Measurements from ENCODE around the gene VAV3. TPM values are rescaled to one million over a fixed set of nuclear protein-coding genes. Genes with fewer than 3 reads are reported as not detected.

Gene VAV3
- polyA plus RNA-seq, 1 donor: 18.3 TPM

GRCh38 chr1:107919953-107920352 lies 45.0 kb downstream of the VAV3 start:
- Histone ChIP-seq H3K27ac (ENCODE audit: low read length) (no peak overlapping the region), H3K4me1 (ENCODE audit: control insufficient read depth, insufficient read depth, low read length) (no peaks in the 10 kb centered on the region), H3K27me3 (ENCODE audit: control insufficient read depth, insufficient read depth, low read length) (no peaks in the 10 kb centered on the region), H3K4me3 (ENCODE audit: low read length) (no peak overlapping the region), H3K9me3 (ENCODE audit: control insufficient read depth, low read depth, low read length) (no peaks in the 10 kb centered on the region), H3K36me3 (ENCODE audit: control insufficient read depth, insufficient read depth, low read length) (no peaks in the 10 kb centered on the region)
- 100% methylated on average over 1 of the region's 4 CpGs for WGBS (ENCODE audit: insufficient coverage, low lambda C conversion rate)
- no peak for DNase-seq

DNA sequence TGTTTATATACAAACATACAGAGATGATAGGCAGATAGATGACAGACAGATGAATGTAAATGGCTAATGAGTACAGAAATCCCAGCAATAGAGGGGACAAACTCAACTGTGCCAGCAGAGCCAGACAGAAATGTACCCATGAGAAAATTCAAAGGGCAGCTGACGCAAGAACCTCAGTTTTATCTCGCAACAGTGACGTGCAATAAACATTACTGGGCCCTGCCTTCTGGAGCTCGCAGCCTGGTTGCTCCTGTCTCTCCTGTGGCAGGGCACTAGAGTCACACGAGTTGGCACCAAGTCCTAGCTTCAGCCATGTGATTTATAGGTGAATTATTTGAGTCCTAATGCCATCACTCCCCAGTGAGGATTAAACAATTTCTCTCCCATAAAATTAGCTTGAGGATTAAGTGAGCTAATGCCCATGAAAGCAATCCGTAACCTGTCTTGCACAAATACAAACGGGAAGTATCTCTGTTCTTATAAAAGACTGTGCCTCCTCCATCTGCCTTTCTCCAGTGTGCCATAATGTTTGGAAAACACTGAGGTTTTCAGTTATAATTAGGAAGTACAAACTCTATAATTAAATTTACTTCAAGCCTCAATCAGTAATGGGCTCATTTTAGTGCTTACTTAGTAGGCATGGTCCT lies 50.7 kb downstream of the VAV3 start:
- WGBS (ENCODE audit: insufficient coverage, low lambda C conversion rate): no CpG with 5 or more reads among the region's 7 CpGs

GRCh38 chr1:107912656-107913055 lies 52.3 kb downstream of the VAV3 start:
- WGBS (ENCODE audit: insufficient coverage, low lambda C conversion rate): no CpG with 5 or more reads among the region's 1 CpG
- no peaks in the 10 kb centered on the region for H3K36me3 ChIP-seq (ENCODE audit: control insufficient read depth, insufficient read depth, low read length)

More for the DNA sequence above, 50.7 kb downstream of the VAV3 start:
- Histone ChIP-seq H3K4me1 (ENCODE audit: control insufficient read depth, insufficient read depth, low read length) (no peaks in the 10 kb centered on the region), H3K9me3 (ENCODE audit: control insufficient read depth, low read depth, low read length) (no peaks in the 10 kb centered on the region), H3K27ac (ENCODE audit: low read length) (no peak overlapping the region), H3K36me3 (ENCODE audit: control insufficient read depth, insufficient read depth, low read length) (no peaks in the 10 kb centered on the region), H3K4me3 (ENCODE audit: low read length) (no peak overlapping the region), H3K27me3 (ENCODE audit: control insufficient read depth, insufficient read depth, low read length) (no peaks in the 10 kb centered on the region)
- peak; percentile 29 to 40 for DNase-seq

GRCh38 chr1:107900090-107900945 lies 64.7 kb downstream of the VAV3 start:
- Histone ChIP-seq H3K27me3 (ENCODE audit: control insufficient read depth, insufficient read depth, low read length) (peaks cover 2% of the 10 kb centered on the region), H3K4me1 (ENCODE audit: control insufficient read depth, insufficient read depth, low read length) (no peaks in the 10 kb centered on the region)
- WGBS (ENCODE audit: insufficient coverage, low lambda C conversion rate): 78% methylated on average over 4 of the region's 6 CpGs

More at GRCh38 chr1:107912656-107913055, 52.3 kb downstream of the VAV3 start:
- DNase-seq: no peak
- Histone ChIP-seq H3K9me3 (ENCODE audit: control insufficient read depth, low read depth, low read length) (no peaks in the 10 kb centered on the region), H3K4me3 (ENCODE audit: low read length) (no peak overlapping the region), H3K4me1 (ENCODE audit: control insufficient read depth, insufficient read depth, low read length) (no peaks in the 10 kb centered on the region), H3K27me3 (ENCODE audit: control insufficient read depth, insufficient read depth, low read length) (no peaks in the 10 kb centered on the region), H3K27ac (ENCODE audit: low read length) (no peak overlapping the region)

GRCh38 chr1:107899655-107900054 lies 65.3 kb downstream of the VAV3 start:
- no peaks in the 10 kb centered on the region for H3K4me1 ChIP-seq (ENCODE audit: control insufficient read depth, insufficient read depth, low read length)
- H3K36me3 ChIP-seq (ENCODE audit: control insufficient read depth, insufficient read depth, low read length): no peaks in the 10 kb centered on the region
- no peak overlapping the region for H3K4me3 ChIP-seq (ENCODE audit: low read length)
- no peaks in the 10 kb centered on the region for H3K9me3 ChIP-seq (ENCODE audit: control insufficient read depth, low read depth, low read length)
- DNase-seq: no peak
- 90% methylated on average over 2 of the region's 2 CpGs for WGBS (ENCODE audit: insufficient coverage, low lambda C conversion rate)
- no peak overlapping the region for H3K27ac ChIP-seq (ENCODE audit: low read length)
- peaks cover 2% of the 10 kb centered on the region for H3K27me3 ChIP-seq (ENCODE audit: control insufficient read depth, insufficient read depth, low read length)

More at GRCh38 chr1:107900090-107900945, 64.7 kb downstream of the VAV3 start:
- Histone ChIP-seq H3K27ac (ENCODE audit: low read length) (no peak overlapping the region), H3K36me3 (ENCODE audit: control insufficient read depth, insufficient read depth, low read length) (no peaks in the 10 kb centered on the region), H3K4me3 (ENCODE audit: low read length) (no peak overlapping the region), H3K9me3 (ENCODE audit: control insufficient read depth, low read depth, low read length) (no peaks in the 10 kb centered on the region)
- DNase-seq: no peak

- DNase-seq: no peak
- no peaks in the 10 kb centered on the region for H3K4me1 ChIP-seq (ENCODE audit: control insufficient read depth, insufficient read depth, low read length)
- H3K27me3 ChIP-seq (ENCODE audit: control insufficient read depth, insufficient read depth, low read length): no peaks in the 10 kb centered on the region
- WGBS (ENCODE audit: insufficient coverage, low lambda C conversion rate): 48% methylated on average over 2 of the region's 8 CpGs
- no peak overlapping the region for H3K27ac ChIP-seq (ENCODE audit: low read length)
- H3K4me3 ChIP-seq (ENCODE audit: low read length): no peak overlapping the region
- H3K36me3 ChIP-seq (ENCODE audit: control insufficient read depth, insufficient read depth, low read length): no peaks in the 10 kb centered on the region
- no peaks in the 10 kb centered on the region for H3K9me3 ChIP-seq (ENCODE audit: control insufficient read depth, low read depth, low read length)
These were observed 67.3 kb downstream of the VAV3 start for GRCh38 chr1:107897438-107898345.

GRCh38 chr1:107896936-107897335 lies 68.0 kb downstream of the VAV3 start:
- no CpG with 5 or more reads among the region's 1 CpG for WGBS (ENCODE audit: insufficient coverage, low lambda C conversion rate)
- no peak overlapping the region for H3K4me3 ChIP-seq (ENCODE audit: low read length)
- H3K27me3 ChIP-seq (ENCODE audit: control insufficient read depth, insufficient read depth, low read length): no peaks in the 10 kb centered on the region
- no peaks in the 10 kb centered on the region for H3K9me3 ChIP-seq (ENCODE audit: control insufficient read depth, low read depth, low read length)
- no peaks in the 10 kb centered on the region for H3K4me1 ChIP-seq (ENCODE audit: control insufficient read depth, insufficient read depth, low read length)
- no peaks in the 10 kb centered on the region for H3K36me3 ChIP-seq (ENCODE audit: control insufficient read depth, insufficient read depth, low read length)
- DNase-seq: no peak
- no peak overlapping the region for H3K27ac ChIP-seq (ENCODE audit: low read length)

- no peaks in the 10 kb centered on the region for H3K36me3 ChIP-seq (ENCODE audit: control insufficient read depth, insufficient read depth, low read length)
- 69% methylated on average over 1 of the region's 3 CpGs for WGBS (ENCODE audit: insufficient coverage, low lambda C conversion rate)
- DNase-seq: no peak
- H3K4me1 ChIP-seq (ENCODE audit: control insufficient read depth, insufficient read depth, low read length): no peaks in the 10 kb centered on the region
- H3K9me3 ChIP-seq (ENCODE audit: control insufficient read depth, low read depth, low read length): no peaks in the 10 kb centered on the region
- no peak overlapping the region for H3K27ac ChIP-seq (ENCODE audit: low read length)
- H3K27me3 ChIP-seq (ENCODE audit: control insufficient read depth, insufficient read depth, low read length): no peaks in the 10 kb centered on the region
- H3K4me3 ChIP-seq (ENCODE audit: low read length): no peak overlapping the region
These were observed 68.6 kb downstream of the VAV3 start for GRCh38 chr1:107896401-107896800.

GRCh38 chr1:107895403-107896191 lies 69.4 kb downstream of the VAV3 start:
- no CpG with 5 or more reads among the region's 3 CpGs for WGBS (ENCODE audit: insufficient coverage, low lambda C conversion rate)
- no peaks in the 10 kb centered on the region for H3K27me3 ChIP-seq (ENCODE audit: control insufficient read depth, insufficient read depth, low read length)
- H3K9me3 ChIP-seq (ENCODE audit: control insufficient read depth, low read depth, low read length): no peaks in the 10 kb centered on the region
- H3K27ac ChIP-seq (ENCODE audit: low read length): no peak overlapping the region
- no peaks in the 10 kb centered on the region for H3K4me1 ChIP-seq (ENCODE audit: control insufficient read depth, insufficient read depth, low read length)
- DNase-seq: no peak
- no peaks in the 10 kb centered on the region for H3K36me3 ChIP-seq (ENCODE audit: control insufficient read depth, insufficient read depth, low read length)
- H3K4me3 ChIP-seq (ENCODE audit: low read length): no peak overlapping the region
